NB4 (cell line): ENCODE results near the gene UBE2F.

Experiments used
- DNase-seq: peaks from one replicate; pipeline ENCODE4 v3.0.0; 2010; ENCODE audit warnings: low read depth
- H3K4me3 ChIP-seq: one replicate; pipeline ENCODE4 v1.5.1; 2011; ENCODE audit warnings: mild to moderate bottlenecking, low read depth, low read length, moderate library complexity
- MYC ChIP-seq: IDR thresholded peaks from 2 replicates; pipeline ENCODE4 v1.6.1; 2011; ENCODE audit warnings: low read depth, low read length
- POLR2A ChIP-seq: IDR thresholded peaks from 2 replicates; pipeline ENCODE4 v1.6.1; 2011; ENCODE audit warnings: mild to moderate bottlenecking; ENCODE audit not compliant: insufficient read length; ENCODE audit errors: extremely low read depth
- TF ChIP-seq, protein P1 (sequence below): IDR thresholded peaks from 2 replicates; pipeline ENCODE4 v1.6.1; 2011; ENCODE audit warnings: low read depth, low read length
- TF ChIP-seq, protein P2 (sequence below): IDR thresholded peaks from one replicate; pipeline ENCODE4 v1.5.1; 2012; ENCODE audit warnings: low read depth, low read length

UBE2F gene

DNA sequence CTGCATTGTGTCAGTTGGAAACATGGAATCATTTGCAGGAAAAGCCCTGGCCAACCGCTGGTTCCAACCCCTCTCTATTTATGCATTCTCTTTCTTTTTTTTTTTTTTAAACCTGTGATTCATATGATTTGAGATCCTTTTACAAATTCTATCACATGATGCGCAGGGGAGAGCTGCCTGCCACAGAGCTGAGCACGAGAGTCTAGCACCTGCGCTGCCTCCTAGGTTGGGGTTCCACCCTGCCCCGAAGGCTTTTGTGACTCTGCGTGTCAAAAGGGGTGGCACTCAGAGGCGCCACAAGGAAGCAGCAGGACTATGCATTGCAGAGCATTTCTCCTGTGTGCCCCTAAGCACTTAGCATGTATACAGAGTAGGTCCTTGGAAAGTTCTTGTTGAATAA is 116.0 kb downstream of the UBE2F start:
- TF ChIP-seq POLR2A (no peak), MYC (no peak)
- no peak overlapping the region for H3K4me3 ChIP-seq
- DNase-seq: no peak

DNA sequence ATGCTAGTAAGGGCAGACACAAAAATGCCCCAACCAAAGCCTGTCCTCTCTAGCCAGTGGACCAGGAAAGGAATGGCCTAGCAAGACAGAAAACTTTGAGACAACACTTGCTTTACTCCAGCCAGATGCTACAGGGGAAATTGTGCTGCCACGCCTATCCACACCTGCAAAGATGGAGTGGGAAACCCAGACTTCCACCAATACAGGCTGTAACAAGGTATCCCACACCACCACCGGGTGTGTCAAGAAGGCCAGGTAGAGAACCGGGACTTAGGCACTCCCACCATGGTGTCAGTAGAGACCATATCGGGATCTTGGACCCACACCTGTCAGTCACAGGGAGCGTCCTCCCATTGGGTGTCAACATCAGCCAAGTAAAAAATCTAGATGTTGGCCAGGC is 117.1 kb downstream of the UBE2F start:
- TF ChIP-seq POLR2A (no peak), MYC (no peak)
- TF ChIP-seq, protein P1, sequence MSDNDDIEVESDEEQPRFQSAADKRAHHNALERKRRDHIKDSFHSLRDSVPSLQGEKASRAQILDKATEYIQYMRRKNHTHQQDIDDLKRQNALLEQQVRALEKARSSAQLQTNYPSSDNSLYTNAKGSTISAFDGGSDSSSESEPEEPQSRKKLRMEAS: no peak
- TF ChIP-seq, protein P2, sequence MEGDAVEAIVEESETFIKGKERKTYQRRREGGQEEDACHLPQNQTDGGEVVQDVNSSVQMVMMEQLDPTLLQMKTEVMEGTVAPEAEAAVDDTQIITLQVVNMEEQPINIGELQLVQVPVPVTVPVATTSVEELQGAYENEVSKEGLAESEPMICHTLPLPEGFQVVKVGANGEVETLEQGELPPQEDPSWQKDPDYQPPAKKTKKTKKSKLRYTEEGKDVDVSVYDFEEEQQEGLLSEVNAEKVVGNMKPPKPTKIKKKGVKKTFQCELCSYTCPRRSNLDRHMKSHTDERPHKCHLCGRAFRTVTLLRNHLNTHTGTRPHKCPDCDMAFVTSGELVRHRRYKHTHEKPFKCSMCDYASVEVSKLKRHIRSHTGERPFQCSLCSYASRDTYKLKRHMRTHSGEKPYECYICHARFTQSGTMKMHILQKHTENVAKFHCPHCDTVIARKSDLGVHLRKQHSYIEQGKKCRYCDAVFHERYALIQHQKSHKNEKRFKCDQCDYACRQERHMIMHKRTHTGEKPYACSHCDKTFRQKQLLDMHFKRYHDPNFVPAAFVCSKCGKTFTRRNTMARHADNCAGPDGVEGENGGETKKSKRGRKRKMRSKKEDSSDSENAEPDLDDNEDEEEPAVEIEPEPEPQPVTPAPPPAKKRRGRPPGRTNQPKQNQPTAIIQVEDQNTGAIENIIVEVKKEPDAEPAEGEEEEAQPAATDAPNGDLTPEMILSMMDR: no peak

DNA sequence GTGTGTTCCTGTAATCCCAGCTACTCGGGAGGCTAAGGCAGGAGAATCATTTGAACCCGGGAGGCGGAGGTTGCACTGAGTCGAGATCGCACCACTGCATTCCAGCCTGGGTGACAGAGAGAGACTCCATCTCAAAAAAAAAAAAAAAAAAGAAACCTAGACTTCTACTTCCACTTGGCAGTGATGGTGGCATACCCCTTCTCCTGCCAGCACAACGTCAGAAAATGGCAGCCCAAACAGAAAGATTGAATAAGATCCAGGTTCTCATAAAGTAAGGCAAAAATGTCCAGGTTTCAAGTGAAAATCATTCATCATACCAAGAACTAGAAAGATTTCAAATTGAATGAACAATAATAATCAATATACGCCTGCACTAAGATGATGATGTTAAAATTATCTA is 117.9 kb downstream of the UBE2F start:
- TF ChIP-seq MYC (no peak), POLR2A (no peak)
- TF ChIP-seq, protein P2: no peak
- TF ChIP-seq, protein P1: no peak
- DNase-seq: no peak
- no peak overlapping the region for H3K4me3 ChIP-seq

More for the DNA sequence above, 117.1 kb downstream of the UBE2F start:
- no peak overlapping the region for H3K4me3 ChIP-seq
- DNase-seq: no peak

DNA sequence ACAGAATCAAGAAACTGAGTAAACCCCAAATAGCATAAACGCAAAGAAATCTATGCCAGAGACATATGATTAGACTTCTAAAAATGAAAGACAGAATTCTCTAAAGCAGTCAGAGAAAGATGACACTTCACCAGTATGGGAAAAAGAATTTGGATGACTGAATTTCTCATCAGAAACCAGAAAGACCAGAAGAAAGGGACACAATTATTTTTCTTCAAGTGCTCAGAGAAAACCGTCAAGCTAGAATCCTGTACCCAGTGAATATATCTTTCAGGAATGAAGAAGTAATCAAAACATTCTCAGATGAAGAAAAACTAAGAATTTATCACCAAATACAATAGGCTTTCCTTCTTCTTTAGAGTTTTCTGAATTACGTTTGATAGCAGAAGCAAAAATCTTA is 119.1 kb downstream of the UBE2F start:
- TF ChIP-seq MYC (no peak), POLR2A (no peak)
- TF ChIP-seq, protein P1: no peak
- TF ChIP-seq, protein P2: no peak
- no peak for DNase-seq
- H3K4me3 ChIP-seq: no peak overlapping the region

DNA sequence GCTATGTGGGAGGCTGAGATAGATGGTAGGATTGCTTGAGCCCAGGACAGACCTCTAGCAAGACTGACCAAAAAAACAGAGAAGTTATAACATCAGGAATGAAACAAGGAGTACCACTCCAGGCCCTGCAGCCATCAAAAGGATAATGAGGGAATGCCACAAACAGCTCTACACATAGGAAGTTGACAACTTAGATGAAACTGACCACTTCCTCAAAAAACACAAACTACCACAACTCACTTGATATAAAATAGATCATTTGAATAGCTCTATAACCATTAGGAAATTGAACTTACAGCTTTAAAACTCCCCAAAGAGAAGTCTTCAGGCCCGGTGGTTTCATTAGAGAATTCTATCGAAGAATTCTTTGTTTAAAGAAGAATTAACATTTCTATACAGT is 120.4 kb downstream of the UBE2F start:
- no peak overlapping the region for H3K4me3 ChIP-seq
- TF ChIP-seq MYC: no peak
- TF ChIP-seq, protein P2: no peak
- TF ChIP-seq POLR2A: no peak
- TF ChIP-seq, protein P1: no peak
- DNase-seq: peak; percentile 58

DNA sequence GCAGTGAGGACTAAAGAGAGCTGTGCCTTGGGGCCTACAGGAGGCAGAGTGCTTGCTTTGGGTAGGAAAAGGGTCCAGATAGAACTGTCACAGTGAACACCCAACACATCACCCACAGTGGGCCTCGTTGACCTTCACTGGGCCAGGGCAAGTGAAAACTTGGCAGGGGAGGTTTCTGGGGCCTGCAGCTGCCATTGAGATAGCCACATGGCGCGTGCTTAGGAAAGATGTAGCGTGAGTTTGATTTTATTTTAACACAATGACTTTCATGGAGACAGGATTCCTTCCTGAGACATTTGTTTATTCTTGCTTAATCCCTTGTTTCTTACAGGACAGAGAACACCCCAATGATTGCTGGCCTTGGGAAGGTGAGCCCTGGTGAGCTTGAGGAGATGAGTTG is 124.1 kb downstream of the UBE2F start:
- DNase-seq: no peak
- H3K4me3 ChIP-seq: no peak overlapping the region
- TF ChIP-seq, protein P1: no peak
- TF ChIP-seq, protein P2: no peak
- no peak for TF ChIP-seq MYC
